Thymus (tissue), 11 donors: Measurements from ENCODE around the gene SEC62. TPM values are rescaled to one million over a fixed set of nuclear protein-coding genes. Genes with fewer than 3 reads are reported as not detected.
A peak's percentile ranks its signal among the peaks of the same experiment; 100 is the strongest.

Experiments used
- DNase-seq, 9 donors: peaks; one replicate each; pipeline ENCODE4 v3.0.0-alpha.2; 2013; ENCODE audit warnings: low spot score in 9 of 9, low read depth in 6 of 9, missing footprints in 1 of 9
- H3K27ac ChIP-seq, 2 donors: one replicate each; pipeline ENCODE4 v1.5.1; 2013; ENCODE audit warnings: control low read depth in 1 of 2, low read depth in 1 of 2, low read length in 1 of 2, mild to moderate bottlenecking in 1 of 2, moderate library complexity in 1 of 2
- H3K27me3 ChIP-seq, 2 donors: one replicate each; pipeline ENCODE4 v1.5.1; 2013; ENCODE audit warnings: low read length in 1 of 2; ENCODE audit not compliant: control insufficient read depth in 2 of 2, insufficient read depth in 1 of 2
- H3K36me3 ChIP-seq, 2 donors: one replicate each; pipeline ENCODE4 v1.5.1; 2013; ENCODE audit warnings: low read length in 1 of 2, mild to moderate bottlenecking in 1 of 2, moderate library complexity in 1 of 2; ENCODE audit not compliant: control insufficient read depth in 2 of 2, insufficient read depth in 2 of 2
- H3K4me1 ChIP-seq, 2 donors: one replicate each; pipeline ENCODE4 v1.5.1; 2013; ENCODE audit warnings: low read length in 2 of 2; ENCODE audit not compliant: control insufficient read depth in 2 of 2, insufficient read depth in 2 of 2
- H3K4me3 ChIP-seq, 2 donors: one replicate each; pipeline ENCODE4 v1.5.1; 2013; ENCODE audit warnings: low read length in 2 of 2, control low read depth in 1 of 2, mild to moderate bottlenecking in 1 of 2
- H3K9me3 ChIP-seq, 2 donors: one replicate each; pipeline ENCODE4 v1.5.1; 2013; ENCODE audit warnings: low read length in 1 of 2, mild to moderate bottlenecking in 1 of 2; ENCODE audit not compliant: control insufficient read depth in 2 of 2, insufficient read depth in 1 of 2
- WGBS: extraction: QIAGEN DNeasy Blood & Tissue Kit; methylation state at CpG from one replicate; pipeline ENCODE4 v1.1.7; 2013; 5-methylcytosine and 5-hydroxymethylcytosine counted together
- polyA plus RNA-seq: library from polyadenylated mRNA; stranded (reverse); fragments of 200-250 nt; gene quantifications from one replicate; pipeline ENCODE4 v1.2.3, GENCODE V29; 2013
- total RNA-seq: library from RNA; stranded (reverse); fragments of 120-200 nt; gene quantifications from one replicate; pipeline ENCODE4 v1.2.4, GENCODE V29; 2013
- donor health status: healthy.

SEC62 gene
- total and polyA plus RNA-seq, 2 donors: 39.2 to 61.7 TPM

DNA sequence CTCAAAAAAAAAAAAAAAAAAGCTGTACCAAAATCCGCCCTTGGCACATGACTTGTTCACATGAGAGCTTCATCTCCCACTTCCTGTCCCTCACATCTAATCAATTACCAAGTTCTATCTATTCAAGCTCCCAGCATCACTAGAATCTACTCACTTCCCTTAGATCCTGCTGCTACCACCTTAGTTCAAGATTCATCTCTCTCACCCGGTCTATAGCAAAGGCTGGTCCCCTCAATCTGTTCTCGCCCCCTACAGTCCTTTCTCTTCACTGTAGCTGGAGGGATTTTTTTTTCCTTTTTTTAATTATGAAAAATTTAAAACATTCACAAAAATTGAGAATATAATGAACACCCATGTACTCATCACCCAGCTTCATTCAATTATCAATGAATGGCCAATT is 54.5 kb downstream of the SEC62 start:
- no peak overlapping the region for H3K4me3 ChIP-seq
- no peaks in the 10 kb centered on the region for H3K27me3 ChIP-seq
- 68% methylated on average over 3 of the region's 3 CpGs for WGBS
- no peak for DNase-seq
- no peak overlapping the region for H3K27ac ChIP-seq
- no peaks in the 10 kb centered on the region for H3K36me3 ChIP-seq
- no peaks in the 10 kb centered on the region for H3K9me3 ChIP-seq
- no peaks in the 10 kb centered on the region for H3K4me1 ChIP-seq

DNA sequence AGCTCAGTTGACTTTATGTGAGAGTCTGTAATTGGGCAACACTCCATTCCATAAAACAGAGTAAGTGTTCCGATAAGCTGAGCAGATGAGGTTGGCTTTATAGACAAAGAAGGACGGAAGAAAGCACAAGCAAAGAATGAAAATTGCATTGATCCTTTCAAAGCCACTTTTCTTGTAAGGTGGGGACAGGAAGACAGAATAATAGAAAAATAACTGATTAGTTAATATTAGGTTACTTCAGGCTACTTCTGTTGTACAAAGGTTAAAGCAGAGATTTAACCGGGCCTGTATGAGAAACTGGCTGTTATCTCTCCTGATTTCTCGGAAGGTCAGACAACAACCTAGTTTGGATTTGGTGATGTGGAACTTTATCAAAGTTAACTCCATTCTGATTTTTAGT is 55.7 kb downstream of the SEC62 start:
- DNase-seq: no peak
- no peaks in the 10 kb centered on the region for H3K4me1 ChIP-seq
- WGBS: 98% methylated on average over 4 of the region's 4 CpGs
- no peaks in the 10 kb centered on the region for H3K36me3 ChIP-seq
- no peaks in the 10 kb centered on the region for H3K27me3 ChIP-seq
- H3K9me3 ChIP-seq: no peaks in the 10 kb centered on the region
- no peak overlapping the region for H3K4me3 ChIP-seq
- H3K27ac ChIP-seq: no peak overlapping the region

DNA sequence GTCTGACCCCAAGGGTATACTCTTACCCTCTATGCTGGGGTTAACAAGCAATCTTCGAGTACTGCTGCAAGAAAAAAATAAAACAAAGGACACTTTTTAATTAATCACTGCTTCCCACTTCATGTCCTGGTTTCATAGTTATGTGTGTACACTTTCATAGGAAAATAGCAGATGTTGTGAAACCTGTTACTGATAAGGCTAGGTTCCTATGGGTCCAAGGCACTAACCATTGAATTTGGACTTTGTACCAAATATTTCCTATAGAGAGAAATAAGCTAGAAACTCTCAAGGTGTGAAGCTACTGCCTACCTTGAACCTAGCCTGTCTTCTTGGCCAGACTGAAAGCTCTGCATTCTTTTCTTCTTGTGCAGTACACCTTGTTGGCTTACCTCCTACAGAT is 56.6 kb downstream of the SEC62 start:
- Histone ChIP-seq H3K4me3 (no peak overlapping the region), H3K4me1 (no peaks in the 10 kb centered on the region), H3K36me3 (no peaks in the 10 kb centered on the region), H3K27me3 (no peaks in the 10 kb centered on the region), H3K27ac (no peak overlapping the region), H3K9me3 (no peaks in the 10 kb centered on the region)
- DNase-seq: no peak
- WGBS: 97% methylated on average over 1 of the region's 1 CpG

DNA sequence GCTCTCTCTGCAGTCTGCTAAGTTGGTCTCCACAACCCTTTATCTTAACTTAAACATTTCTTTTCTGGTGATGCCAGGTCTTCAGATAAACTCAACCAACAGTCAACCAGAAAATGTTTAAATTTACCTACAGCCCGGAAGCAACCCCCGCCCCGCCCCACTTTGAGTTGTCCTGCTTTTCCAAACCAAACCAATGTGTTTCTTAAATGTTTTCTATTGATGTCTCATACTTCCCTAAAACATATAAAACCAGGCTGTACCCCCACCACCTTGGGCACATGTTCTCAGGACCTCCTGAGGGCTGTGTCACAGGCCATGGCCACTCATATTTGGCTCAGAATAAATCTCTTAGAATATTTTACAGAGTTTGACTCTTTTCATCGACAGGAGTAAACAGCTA is 58.0 kb downstream of the SEC62 start:
- Histone ChIP-seq H3K4me3 (no peak overlapping the region), H3K4me1 (no peaks in the 10 kb centered on the region), H3K36me3 (no peaks in the 10 kb centered on the region), H3K9me3 (no peaks in the 10 kb centered on the region), H3K27me3 (no peaks in the 10 kb centered on the region), H3K27ac (no peak overlapping the region)
- 98% methylated on average over 4 of the region's 4 CpGs for WGBS
- DNase-seq: no peak

DNA sequence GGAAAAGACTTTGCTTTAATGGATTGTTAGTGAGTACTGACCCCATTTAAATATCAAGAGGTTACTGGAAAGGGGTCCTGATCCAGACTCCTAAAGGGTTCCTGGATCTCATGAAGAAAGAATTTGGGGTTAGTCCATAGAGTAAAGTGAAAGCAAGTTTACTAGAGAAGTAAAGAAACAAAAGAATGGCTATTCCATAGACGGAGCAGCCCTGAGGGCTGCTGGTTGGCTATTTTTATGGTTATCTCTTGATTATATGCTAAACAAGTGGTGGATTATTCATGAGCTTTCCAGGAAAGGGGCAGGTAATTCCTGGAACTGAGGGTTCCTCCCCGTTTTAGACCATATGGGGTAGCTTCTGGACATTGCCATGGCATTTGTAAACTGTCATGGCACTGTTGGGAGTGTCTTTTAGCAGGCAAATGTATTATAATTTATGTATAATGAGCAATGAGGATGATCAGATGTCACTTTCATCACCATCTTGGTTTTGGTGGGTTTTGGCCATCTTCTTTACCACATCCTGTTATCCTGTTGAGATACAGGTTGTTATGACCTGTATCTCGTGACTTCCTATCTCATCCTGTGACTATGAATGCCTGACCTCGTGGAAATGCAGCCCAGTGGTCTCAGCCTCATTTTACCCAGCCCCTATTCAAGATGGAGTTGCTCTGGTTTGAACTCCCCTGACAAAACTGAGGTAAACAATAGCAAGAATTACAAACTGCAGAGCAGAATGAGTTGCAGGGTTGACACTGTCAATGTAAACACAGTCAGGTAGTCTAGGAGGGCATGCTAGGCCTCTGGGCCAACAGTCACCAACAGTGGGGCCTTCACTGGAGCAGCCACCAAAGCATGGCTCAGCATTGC is 60.9 kb downstream of the SEC62 start:
- Histone ChIP-seq H3K4me1 (no peaks in the 10 kb centered on the region), H3K36me3 (no peaks in the 10 kb centered on the region), H3K27me3 (no peaks in the 10 kb centered on the region), H3K27ac (no peak overlapping the region), H3K4me3 (no peak overlapping the region), H3K9me3 (peaks cover 0 to 12% of the 10 kb centered on the region in 2 donors)
- DNase-seq: no peak
- 73% methylated on average over 4 of the region's 4 CpGs for WGBS

DNA sequence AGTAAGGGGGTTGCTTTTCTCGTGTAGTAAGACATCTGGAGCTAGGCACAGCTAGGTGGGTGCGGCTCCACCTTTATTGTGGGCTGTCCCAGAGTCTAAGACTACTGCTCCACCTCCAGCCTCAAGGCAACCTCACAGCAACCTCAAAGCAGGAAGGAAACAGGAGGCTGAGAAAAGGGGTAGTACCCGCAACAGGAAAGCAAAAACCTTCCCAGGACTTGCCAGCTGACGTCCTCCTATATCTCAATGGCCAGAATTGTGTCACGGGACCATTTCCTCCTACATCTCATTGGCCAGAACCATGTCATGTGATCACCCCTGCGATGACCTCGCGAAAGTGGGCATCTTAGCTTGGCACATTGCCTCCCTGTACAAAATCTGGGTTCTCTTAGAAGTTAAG is 66.9 kb downstream of the SEC62 start:
- Histone ChIP-seq H3K9me3 (peaks cover 0 to 26% of the 10 kb centered on the region in 2 donors), H3K27ac (peak overlapping the region in 1 of 2 donors; percentile 35), H3K36me3 (no peaks in the 10 kb centered on the region), H3K4me3 (no peak overlapping the region), H3K27me3 (peaks cover 0 to 12% of the 10 kb centered on the region in 2 donors), H3K4me1 (peaks cover 16 to 22% of the 10 kb centered on the region in 2 donors)
- DNase-seq: peak in 8 of 9 donors; percentile 54 to 92 (median 65)
- WGBS: 32% methylated on average over 8 of the region's 8 CpGs

DNA sequence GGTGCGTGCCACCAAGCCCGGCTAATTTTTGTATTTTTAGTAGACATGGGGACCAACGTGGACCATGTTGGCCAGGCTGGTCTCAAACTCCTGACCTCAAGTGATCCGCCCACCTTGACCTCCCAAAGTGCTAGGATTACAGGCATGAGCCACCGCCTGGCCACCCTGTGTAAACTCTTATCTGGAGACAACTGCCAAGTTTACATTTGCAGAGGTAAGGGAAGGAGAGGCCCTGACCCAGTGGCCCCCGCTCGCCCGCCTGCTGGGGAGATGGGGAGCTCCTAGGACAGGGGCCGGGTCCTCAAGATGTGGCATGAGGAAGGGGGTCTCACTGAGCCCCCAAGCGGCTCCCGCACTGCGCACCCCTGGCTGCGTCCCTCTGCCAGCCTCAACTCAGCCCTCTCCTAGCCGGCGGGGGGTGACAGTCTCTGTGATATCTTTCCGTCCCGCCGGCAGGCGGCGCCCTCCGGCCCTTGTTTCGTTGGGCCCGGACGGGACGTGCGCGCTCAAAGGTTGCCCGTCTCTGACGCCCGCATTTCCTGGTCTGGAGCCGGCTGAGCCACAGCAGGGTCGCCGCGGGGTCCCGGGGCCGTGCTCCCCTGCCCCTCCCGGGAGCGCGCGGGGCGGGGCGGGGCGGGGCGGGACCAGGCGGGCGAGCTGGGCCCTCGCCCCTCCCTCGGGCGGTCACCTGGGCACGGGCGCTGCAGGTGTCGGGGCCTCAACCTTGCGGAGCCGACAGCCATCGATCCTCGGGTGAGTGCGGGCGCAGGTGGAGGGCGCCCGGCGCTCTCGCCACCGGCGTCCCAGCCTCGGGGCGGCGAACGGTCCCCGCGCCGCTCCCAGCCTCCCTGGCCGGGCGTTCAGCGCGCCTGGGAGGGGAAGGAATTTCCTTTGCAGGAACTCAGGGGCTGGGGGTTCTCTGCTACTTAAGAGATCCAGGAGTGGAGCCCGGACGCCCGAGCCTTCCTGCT is 71.1 kb downstream of the SEC62 start, which contains the start of gene GPR160:
GPR160 (plus strand) TSS at position 533 of the 971 bp plus-strand sequence. CDS start 45,978 bp downstream, outside the sequence.
- DNase-seq: peak in 8 of 9 donors; percentile 47 to 87 (median 70)
- Histone ChIP-seq H3K27me3 (peaks cover 14 to 33% of the 10 kb centered on the region in 2 donors), H3K9me3 (peaks cover 0 to 17% of the 10 kb centered on the region in 2 donors), H3K27ac (no peak within 1 kb of the TSS), H3K4me1 (peaks cover 16 to 26% of the 10 kb centered on the region in 2 donors), H3K4me3 (peak within 1 kb of the TSS; percentile 52 to 67), H3K36me3 (no peaks in the 10 kb centered on the region)
- 6% methylated on average over 78 of the region's 78 CpGs for WGBS

DNA sequence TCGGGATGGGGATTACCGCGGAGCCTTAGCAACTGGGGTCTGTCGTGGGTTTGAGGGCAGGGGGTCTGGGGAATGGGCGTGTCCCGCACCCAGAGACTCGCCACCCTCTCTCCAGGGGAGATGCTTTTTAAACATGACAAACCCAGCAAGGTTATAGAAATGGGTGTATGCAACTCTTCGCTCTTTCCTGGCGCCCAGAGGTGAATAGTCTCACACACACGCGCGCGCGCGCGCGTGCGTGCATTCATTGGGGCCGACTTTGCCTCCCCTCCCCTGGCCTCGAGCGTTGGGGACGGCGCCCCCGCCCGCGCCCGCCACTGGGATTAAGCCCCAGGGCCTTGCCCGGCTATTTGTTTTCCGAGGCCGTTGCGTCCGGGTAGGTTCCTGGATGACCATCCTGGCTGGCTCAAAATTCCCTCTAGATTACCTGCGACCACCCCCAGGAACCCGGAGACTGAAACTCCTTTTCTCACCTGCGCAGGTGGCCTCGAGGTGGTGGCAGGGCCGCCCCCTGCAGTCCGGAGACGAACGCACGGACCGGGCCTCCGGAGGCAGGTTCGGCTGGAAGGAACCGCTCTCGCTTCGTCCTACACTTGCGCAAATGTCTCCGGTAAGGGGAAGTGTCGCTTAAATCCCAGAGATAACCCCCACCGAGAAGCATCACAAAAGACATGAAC is 72.0 kb downstream of the SEC62 start:
- DNase-seq: peak in 3 of 9 donors; percentile 21 to 68 (median 59)
- Histone ChIP-seq H3K27me3 (peaks cover 14 to 33% of the 10 kb centered on the region in 2 donors), H3K4me3 (peak overlapping the region; percentile 52 to 67), H3K4me1 (peaks cover 9 to 18% of the 10 kb centered on the region in 2 donors), H3K27ac (no peak overlapping the region), H3K9me3 (peaks cover 0 to 11% of the 10 kb centered on the region in 2 donors), H3K36me3 (no peaks in the 10 kb centered on the region)
- 3% methylated on average over 51 of the region's 51 CpGs for WGBS
